ENCODE data around the gene ZNF580.

Gene ZNF580

DNA sequence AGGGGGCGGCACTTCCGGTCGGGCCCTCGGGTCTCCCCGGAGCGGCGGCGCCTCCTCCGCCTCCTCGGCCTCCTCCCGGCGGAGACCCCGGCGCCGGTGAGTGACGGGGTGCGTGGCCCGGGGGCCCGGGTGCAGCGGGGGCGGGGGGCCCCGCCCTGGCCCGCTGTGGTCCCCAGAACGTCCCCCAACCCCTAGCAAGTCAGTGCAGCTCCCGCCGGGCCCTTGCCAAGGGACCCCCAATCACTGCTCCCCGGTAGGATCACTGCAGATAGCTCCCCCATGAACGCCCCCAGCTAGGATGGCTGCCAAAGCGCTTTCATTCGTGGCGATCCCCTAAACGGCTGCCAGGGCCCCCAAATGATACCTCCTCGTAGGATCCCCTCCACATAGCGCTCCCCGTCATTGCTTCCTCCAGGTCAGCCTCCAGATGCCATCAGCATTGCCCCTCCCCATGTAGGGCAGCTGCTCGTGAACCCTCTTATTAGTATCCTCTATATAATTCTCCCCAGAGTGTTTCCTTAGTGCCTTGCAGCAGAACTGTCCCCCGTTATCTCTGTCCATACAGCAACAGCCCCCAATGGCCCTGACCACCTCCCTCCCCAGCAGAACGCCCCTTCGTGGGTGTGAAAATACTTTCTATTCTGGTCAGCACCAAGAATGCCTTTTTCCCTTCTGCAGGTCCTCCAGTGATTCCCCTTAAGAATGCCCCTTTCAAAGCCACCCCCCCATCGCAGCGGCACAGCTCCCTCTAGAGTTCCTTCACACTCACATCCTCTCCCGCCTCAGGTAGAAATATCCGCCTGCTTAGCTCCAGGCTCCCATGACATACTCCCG, 34.9 kb upstream of the ZNF580 start, which contains the start of gene ZNF865:
ZNF865 (plus strand) TSS at position 11 of the 834 bp plus-strand sequence. CDS start 7,972 bp downstream, outside the sequence.
- peak; percentile 87 for DNase-seq (ENCODE audit: low spot score)

DNA sequence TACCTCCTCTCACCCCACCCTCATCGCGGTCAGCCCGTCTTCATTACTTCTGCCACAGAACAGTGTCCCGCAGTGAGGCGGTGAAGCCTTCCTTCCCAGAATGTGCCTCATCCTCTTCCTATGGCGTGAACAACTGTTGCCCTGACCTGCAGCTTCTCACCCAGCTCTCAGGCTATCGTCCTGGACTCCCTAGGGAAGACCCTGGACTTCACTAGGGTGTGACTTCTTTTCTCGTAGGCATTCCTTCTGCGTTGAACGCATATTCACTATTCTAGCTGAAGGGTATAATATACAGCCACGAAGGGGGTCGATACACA, 34.4 kb upstream of the ZNF580 start:
- DNase-seq (ENCODE audit: low spot score), result no peak

- no peak for DNase-seq (ENCODE audit: low spot score)
Observed at GRCh38 chr19:55606817-55607216, 34.0 kb upstream of the ZNF580 start.

- DNase-seq (ENCODE audit: low spot score), result no peak
Observed at GRCh38 chr19:55609326-55609725, 31.5 kb upstream of the ZNF580 start.

DNA sequence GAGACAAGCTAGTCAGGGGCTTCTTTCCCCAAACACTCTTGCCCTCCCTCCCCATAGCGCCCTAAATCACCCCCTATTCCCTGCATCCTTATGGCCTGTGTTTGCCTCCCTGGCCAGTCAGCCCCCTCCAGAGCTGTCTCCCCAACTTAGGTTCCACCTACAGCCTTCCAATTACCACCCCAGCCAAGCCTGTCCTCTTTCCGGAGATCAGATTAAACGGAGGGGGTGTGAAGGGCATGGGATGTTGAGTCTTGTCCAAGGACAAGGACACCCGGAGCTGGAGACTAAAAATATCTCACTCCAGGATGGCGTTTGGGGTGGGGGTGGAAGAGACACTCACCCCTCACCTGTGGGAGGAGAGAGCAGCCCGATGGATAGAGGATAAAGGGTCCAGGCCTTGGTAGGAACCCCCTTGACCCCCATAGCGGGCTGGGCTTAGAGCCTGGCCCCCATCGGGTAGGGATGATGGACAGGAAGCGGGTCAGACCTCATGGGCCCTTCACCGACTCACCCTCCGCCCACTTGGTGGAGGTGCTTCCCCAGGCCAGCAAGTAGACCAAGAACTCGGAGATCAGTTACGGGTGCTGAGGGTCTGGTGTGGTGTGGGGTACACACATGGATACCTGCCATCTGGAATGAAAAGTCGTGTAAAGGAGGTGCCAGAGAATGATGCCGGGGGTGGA, 29.4 kb upstream of the ZNF580 start:
- DNase-seq (ENCODE audit: low spot score), result no peak

- no peak for DNase-seq (ENCODE audit: low spot score)
Observed at GRCh38 chr19:55611983-55612645, 28.7 kb upstream of the ZNF580 start.

DNA sequence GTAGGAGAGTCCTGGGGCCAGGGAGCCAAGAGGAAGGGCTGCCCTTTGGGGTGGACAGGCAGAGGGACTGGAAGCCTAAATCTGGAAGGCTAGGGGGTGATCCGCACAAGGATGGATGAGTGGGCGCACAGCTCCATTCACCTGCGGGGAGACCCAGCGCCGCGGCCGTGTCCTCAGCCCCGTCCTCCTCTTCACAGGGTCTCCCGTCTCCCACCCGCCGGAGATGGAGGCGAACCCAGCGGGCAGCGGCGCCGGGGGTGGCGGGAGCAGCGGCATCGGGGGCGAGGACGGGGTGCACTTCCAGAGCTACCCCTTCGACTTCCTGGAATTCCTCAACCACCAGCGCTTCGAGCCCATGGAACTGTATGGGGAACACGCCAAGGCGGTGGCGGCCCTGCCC, 27.4 kb upstream of the ZNF580 start:
- DNase-seq (ENCODE audit: low spot score), result no peak

GRCh38 chr19:55613930-55614710, 26.7 kb upstream of the ZNF580 start:
- DNase-seq (ENCODE audit: low spot score), result no peak

- DNase-seq (ENCODE audit: low spot score), result no peak
Observed at GRCh38 chr19:55614711-55615542, 25.9 kb upstream of the ZNF580 start.

- DNase-seq (ENCODE audit: low spot score), result no peak
Observed at GRCh38 chr19:55615543-55616394, 25.0 kb upstream of the ZNF580 start.

DNA sequence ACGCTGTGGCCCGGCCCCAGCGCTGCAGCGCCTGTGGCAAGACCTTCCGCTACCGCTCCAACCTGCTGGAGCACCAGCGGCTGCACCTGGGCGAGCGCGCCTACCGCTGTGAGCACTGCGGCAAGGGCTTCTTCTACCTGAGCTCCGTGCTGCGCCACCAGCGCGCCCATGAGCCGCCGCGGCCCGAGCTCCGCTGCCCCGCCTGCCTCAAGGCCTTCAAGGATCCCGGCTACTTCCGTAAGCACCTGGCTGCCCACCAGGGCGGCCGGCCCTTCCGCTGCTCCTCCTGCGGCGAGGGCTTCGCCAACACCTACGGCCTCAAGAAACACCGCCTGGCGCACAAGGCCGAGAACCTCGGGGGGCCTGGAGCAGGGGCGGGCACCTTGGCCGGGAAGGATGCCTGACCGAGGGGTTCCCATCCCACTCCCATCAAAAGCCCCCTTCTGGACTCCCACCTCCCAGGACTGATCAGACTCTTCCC, 24.4 kb upstream of the ZNF580 start:
- DNase-seq (ENCODE audit: low spot score), result no peak

DNA sequence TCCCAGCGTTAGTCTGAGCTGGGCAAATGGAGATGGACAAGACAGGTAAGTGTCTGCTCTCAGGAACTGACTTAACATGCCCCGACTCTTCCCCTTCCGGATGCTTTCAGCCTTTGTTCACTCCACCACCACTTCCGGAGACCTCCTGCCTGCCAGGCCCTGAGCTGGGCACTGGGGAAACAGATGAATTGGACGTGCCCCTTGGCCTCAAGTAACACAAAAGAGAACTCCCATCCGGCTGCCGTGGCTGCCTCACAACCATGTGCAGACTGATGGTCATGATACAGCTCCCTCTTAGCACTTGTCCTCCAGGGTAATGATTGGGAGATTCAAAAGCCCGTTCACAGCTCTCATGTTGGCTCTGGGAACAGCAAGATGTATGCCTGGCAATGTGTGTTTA, 23.4 kb upstream of the ZNF580 start:
- DNase-seq (ENCODE audit: low spot score), result no peak

- no peak for DNase-seq (ENCODE audit: low spot score)
Observed at GRCh38 chr19:55618426-55618825, 22.4 kb upstream of the ZNF580 start.

DNA sequence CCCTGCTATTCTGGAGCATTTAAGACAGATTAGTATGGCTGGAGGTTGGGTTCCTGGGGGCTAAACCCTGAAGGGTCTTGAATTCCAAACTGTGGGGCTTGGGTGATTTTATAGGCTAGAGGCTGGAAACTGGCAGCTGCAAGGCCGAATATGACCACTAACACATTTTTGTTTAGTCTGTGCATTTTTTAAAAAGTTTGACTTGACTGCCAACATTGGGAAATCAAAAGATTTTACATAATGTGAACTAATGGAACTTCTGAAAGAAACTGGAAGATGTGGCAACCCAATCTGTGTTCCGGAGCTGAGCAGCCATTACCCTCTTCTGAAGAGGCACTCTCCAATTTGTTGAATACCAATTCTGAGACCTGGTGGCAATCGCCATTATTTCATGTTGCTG, 21.5 kb upstream of the ZNF580 start:
- DNase-seq (ENCODE audit: low spot score), result no peak

DNA sequence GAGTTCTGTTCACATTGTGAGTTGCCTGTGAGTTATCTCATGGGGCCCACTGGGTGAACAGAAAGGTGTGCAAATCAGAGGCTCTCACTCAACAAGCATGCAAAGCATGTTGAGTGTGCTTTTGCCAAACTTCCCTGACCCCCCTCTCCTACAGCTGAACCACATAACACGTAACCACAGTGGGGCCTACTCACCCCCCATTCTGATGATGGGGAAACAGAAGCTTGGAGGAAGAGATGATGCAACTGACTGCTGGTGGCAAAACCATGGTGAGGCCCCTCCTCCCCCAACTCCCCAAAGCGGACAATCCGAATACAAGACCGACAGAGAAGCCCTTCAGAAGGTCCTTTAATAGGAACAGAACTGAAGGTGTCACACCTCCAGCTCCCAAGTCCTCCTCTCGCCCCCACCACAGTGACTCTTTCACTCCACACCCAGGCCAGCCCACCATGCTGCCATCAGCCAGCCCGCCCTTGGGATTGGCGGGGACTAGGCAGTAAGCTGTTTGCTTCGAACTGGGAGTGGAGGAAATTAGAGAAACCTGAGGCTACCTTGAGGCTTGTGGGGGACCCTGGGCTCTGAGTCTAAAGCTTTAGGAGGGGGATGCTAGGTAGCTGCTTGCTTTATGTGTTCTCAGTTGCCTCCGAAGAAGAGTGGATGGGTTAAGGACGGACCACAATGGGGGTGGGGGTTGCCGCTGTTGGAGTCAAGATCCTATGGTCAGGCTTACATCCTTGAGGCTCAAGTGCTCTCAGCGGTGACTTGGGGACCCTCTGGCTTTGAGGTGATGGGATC, 20.2 kb upstream of the ZNF580 start:
- DNase-seq (ENCODE audit: low spot score), result no peak

DNA sequence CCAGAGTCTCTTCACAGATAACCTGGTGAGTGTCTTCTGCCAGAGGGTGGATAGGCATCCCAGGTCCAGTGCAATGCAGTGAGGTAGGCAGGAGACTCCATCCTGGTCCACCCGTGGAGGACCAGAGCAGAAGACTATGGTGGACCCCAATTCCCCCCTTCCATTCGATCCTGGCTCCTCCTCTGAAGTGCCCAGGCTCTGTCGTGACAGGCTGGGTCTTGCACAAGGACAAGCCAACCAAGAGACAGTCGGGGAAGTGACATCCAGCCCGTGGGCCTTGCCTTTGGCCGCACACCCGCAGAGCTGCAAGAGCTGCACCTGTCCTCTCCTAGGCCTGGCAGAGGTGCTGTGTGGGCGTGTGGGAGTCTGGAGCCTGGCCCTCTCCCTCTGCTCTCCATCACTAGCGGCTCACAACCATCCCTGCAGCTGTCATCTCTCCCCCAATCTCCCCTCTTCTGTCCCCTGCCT, 19.6 kb upstream of the ZNF580 start:
- no peak for DNase-seq (ENCODE audit: low spot score)

- no peak for DNase-seq (ENCODE audit: low spot score)
Observed at GRCh38 chr19:55621673-55622231, 19.1 kb upstream of the ZNF580 start.

DNA sequence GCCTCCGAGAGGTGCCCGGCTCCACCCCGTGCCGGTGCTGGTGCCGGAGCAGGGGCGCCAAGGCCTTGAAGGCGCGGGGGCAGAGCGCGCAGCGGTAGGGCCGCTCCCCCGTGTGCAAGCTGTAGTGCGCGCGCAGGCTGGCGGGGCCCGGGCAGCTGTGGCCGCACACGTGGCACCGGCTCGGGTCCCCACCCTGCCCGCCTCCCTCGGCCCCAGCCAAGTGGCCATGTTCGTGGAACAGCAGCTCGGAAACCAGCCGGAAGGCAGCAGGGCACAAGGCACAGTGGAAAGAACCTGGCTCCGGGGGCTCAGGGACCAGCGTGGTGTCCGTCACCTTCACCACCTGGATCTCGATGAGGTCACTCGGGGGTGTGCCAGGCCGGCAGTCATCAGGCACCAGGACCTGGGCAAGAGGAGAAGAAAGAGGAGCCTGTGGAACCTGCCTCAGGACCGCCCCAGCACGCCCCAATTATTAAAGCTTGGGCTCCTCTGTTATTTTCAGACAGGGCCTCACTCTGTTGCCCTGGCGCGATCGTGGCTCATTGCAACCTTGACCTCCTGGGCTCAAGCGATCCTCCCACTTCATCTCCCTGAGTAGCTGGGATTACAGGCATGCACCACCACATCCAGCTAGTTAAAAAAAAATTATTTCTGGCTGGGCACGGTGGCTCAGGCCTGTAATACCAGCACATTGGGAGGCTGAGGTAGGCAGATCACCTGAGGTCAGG, 18.4 kb upstream of the ZNF580 start:
- DNase-seq (ENCODE audit: low spot score), result no peak

Data from Ammon's horn (tissue), 1 donor.